ENCODE results near the gene SMTN. TPM values are rescaled to one million over a fixed set of nuclear protein-coding genes. Genes with fewer than 3 reads are reported as not detected.
A peak's percentile ranks its signal among the peaks of the same experiment; 100 is the strongest.

Gene SMTN
- total RNA-seq, 4 donors from 2014 or later: 171 to 341 (median 219) TPM

DNA sequence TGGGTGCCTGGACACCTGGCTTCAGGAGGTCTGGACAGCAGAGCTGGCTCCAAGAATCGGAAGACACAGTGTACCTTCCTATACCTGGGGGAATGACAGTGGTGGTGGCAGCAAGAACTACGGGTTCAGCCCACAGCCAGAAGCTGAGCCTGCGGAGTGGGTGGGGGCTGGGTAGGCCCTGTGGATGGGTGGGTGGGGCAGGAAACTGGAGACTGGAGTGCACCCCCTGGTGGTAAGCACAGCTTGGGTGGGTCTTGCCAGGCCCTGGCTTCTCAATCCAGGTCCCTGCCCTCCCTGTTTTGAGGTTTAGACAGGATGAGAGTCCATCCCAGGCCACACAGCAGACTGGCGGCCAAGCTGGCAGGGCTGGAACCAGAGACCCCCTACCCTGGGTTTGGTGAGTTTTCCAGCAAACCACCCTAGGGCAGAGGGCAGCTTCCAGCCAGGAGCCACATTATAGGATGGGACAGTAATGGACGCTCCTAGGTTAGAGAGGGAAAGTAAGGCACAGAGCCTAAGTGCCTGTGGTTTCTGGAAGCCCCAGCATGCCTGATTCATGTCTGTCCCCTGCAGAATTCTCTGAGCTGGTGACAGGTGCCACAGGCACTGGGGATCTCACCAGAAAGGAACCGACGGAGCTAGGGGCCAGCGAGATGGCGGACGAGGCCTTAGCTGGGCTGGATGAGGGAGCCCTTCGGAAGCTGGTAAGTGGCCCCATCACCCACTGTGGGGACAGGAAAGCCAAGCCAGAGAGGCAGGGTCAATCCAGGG, 1.7 kb downstream of the SMTN start:
- DNase-seq: peak; percentile 89
- Histone ChIP-seq H3K4me3 (peak overlapping the region; percentile 57 to 71 (median 69)), H3K36me3 (no peaks in the 10 kb centered on the region), H3K9me3 (no peaks in the 10 kb centered on the region), H3K4me1 (peaks cover 31 to 84% (median 63%) of the 10 kb centered on the region in 4 donors), H3K27me3 (no peaks in the 10 kb centered on the region), H3K27ac (peak overlapping the region; percentile 90 to 97 (median 96))
- intact Hi-C loops (cut with DNase I; ENCODE audit: low total_unique reads) (no loop called here), in situ Hi-C loops (cut with MboI; ENCODE audit: low pct_ligation_motif_present in 1 of 4, low pct_unique_long_range_greater_than_20kb in 1 of 4, low sequenced_read_pairs in 3 of 4) (loop anchor here (5.0 to 10.0 kb wide), 2 partner anchors 115 to 138 kb away; partner anchors contain the start of genes MORC2 (in 1 of the 4) and TUG1 (in 1 of the 4))
- TF ChIP-seq, protein P1, sequence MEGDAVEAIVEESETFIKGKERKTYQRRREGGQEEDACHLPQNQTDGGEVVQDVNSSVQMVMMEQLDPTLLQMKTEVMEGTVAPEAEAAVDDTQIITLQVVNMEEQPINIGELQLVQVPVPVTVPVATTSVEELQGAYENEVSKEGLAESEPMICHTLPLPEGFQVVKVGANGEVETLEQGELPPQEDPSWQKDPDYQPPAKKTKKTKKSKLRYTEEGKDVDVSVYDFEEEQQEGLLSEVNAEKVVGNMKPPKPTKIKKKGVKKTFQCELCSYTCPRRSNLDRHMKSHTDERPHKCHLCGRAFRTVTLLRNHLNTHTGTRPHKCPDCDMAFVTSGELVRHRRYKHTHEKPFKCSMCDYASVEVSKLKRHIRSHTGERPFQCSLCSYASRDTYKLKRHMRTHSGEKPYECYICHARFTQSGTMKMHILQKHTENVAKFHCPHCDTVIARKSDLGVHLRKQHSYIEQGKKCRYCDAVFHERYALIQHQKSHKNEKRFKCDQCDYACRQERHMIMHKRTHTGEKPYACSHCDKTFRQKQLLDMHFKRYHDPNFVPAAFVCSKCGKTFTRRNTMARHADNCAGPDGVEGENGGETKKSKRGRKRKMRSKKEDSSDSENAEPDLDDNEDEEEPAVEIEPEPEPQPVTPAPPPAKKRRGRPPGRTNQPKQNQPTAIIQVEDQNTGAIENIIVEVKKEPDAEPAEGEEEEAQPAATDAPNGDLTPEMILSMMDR (IDR thresholded peaks at IDR 0.05): peak; percentile 61 to 77 (median 73)
- TF ChIP-seq POLR2AphosphoS5 (IDR thresholded peaks at IDR 0.05): peak; percentile 22 to 51 (median 37)
- TF ChIP-seq POLR2A (IDR thresholded peaks at IDR 0.05): no peak
- TF ChIP-seq EP300 (IDR thresholded peaks at IDR 0.05; ENCODE audit: low read depth): no peak
- WGBS, 2 donors (ENCODE audit: low coverage in 1 of 2): 49 to 60% methylated on average over 2 to 11 of the region's 11 CpGs

DNA sequence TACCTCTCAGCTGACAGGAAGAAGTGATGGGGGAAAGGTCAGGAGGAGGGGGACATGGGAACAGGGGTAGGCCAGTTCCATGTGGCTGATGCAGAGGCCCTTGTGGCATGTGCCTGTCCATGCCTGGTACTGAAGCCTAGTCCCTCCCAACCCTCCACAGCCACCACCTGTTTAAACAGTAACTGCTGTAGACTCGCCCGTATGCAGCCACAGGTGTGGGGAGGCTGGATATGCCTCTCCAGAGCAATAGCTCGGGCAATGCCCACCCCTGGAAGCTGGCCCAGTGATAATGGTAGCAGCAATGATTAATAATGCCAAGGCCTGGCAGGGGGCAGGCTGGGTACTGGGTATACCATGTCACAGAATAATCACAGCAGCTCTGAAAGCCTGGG, 2.3 kb downstream of the SMTN start:
- Histone ChIP-seq H3K27me3 (no peaks in the 10 kb centered on the region), H3K27ac (peak overlapping the region; percentile 90 to 97 (median 96)), H3K4me3 (peak overlapping the region in 2 of 4 donors; percentile 69 to 71), H3K4me1 (peaks cover 31 to 82% (median 61%) of the 10 kb centered on the region in 4 donors), H3K9me3 (no peaks in the 10 kb centered on the region), H3K36me3 (no peaks in the 10 kb centered on the region)
- in situ Hi-C loops (cut with MboI; ENCODE audit: low pct_ligation_motif_present in 1 of 4, low pct_unique_long_range_greater_than_20kb in 1 of 4, low sequenced_read_pairs in 3 of 4) (loop anchor here (5.0 to 10.0 kb wide), 2 partner anchors 116 to 139 kb away; partner anchors contain the start of genes MORC2 (in 1 of the 4) and TUG1 (in 1 of the 4)), intact Hi-C loops (cut with DNase I; ENCODE audit: low total_unique reads) (no loop called here)
- peak; percentile 71 for DNase-seq
- TF ChIP-seq POLR2A (IDR thresholded peaks at IDR 0.05) (peak; percentile 34), POLR2AphosphoS5 (IDR thresholded peaks at IDR 0.05) (peak in 2 of 3 donors; percentile 6 to 44)
- TF ChIP-seq, protein P1 (IDR thresholded peaks at IDR 0.05): no peak
- WGBS, 2 donors (ENCODE audit: low coverage in 1 of 2): 43% methylated on average over 3 of the region's 3 CpGs; no CpG with 5 or more reads in 1 of the 2 donors

DNA sequence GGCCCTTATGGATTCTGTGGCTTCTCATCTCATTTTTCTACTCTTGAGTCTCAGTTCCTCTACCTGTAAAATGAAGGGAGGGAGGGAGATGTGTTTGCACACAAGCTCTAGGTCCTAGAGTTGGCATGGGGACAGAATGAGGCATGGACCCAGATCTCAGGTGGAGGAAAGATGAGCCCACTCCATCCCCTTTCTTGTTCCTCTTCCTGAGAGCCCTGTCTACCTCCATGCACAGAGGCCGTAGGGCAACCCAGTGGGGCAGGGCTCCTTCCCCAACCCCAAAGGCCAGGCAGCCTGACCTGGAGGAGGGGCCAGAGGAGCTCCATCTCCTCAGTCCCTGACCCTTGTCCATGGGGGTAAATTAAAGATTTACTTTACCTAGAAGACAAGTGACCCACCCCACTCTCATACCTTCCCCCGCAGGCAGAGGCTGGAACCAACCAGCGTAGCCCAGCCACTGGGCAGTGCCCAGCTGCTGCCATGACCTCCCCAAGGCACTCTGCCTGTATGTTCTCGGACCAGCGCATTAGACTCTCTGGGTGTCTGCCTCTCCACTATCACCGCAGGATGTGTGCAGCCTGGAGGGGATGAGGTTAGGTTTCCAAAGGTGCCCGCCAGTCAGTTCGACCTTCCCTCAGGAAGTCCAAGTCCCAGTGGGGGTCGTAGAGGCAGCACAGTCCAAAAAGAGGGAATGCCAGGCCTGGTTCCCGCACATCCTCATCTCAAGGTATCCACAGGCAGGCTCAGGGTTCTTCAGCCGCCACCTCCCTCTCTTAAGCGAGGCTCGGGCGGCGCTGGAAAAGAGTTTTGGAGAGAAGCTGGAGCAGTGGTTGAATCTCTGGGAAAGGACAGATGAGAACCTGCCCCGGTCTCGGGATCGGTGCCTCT, 3.0 kb downstream of the SMTN start:
- Histone ChIP-seq H3K9me3 (no peaks in the 10 kb centered on the region), H3K27me3 (no peaks in the 10 kb centered on the region), H3K27ac (peak overlapping the region; percentile 90 to 97 (median 96)), H3K36me3 (no peaks in the 10 kb centered on the region), H3K4me1 (peaks cover 31 to 79% (median 55%) of the 10 kb centered on the region in 4 donors), H3K4me3 (peak overlapping the region; percentile 55 to 71 (median 66))
- TF ChIP-seq POLR2A (IDR thresholded peaks at IDR 0.05) (no peak), EP300 (IDR thresholded peaks at IDR 0.05; ENCODE audit: low read depth) (no peak), POLR2AphosphoS5 (IDR thresholded peaks at IDR 0.05) (no peak)
- TF ChIP-seq, protein P1 (IDR thresholded peaks at IDR 0.05): no peak
- WGBS, 2 donors (ENCODE audit: low coverage in 1 of 2): 5% methylated on average over 18 of the region's 18 CpGs; no CpG with 5 or more reads in 1 of the 2 donors
- intact Hi-C loops (cut with DNase I; ENCODE audit: low total_unique reads): loop anchor here (2.0 kb wide), 1 partner anchor 135 kb away; no protein-coding TSS in a partner anchor
- in situ Hi-C loops (cut with MboI; ENCODE audit: low pct_ligation_motif_present in 1 of 4, low pct_unique_long_range_greater_than_20kb in 1 of 4, low sequenced_read_pairs in 3 of 4): loop anchor here (5.0 to 10.0 kb wide), 2 partner anchors 117 to 139 kb away; partner anchors contain the start of genes MORC2 (in 1 of the 4) and TUG1 (in 1 of the 4)
- DNase-seq: peak; percentile 28
